ENCODE data around the gene ZFHX2.

ZFHX2 gene

DNA sequence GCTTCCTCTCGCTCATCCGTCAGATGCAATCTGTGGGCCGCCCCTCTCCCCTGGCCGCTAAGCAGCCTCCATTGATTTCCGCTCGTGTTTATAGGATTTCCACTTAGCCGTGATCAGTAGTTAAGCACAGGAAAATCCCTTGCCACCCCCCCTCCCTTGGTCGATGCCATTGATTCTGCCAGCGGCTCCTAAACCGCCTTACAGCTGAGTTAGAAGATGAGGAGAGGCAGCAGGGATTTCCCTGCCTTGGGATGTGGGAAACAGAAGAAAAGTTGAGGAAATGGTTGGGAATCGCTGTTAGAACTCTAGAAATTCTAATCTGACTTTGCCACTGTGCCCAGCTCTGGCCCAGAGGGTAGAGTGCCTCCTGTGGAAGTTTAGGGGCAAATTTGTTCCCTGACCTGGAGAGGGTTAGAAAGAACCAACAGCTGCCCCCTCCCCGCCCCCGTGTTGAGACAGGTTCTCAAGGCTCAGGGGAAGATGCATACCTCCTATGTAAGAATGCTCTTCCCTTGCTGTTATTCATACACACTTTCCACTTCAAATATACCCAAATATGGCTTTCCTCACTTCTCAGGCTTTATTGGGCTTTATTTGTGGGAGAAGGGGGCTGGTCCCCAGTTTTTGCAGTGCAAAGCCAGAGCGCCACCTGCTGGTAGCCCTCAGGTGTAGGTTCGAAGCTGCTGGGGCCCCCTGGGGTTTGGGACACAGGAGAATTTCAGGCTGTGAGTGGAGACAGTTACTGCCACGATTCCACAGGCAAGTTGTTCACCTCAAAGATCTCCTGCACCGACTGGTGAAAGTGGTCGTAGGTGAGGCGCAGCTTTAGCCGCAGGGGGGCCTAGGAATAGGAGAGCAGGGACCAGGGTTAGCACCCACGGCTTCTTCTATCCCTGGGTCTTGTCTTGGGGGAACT, 7.7 kb upstream of the ZFHX2 start:
- DNase-seq: peak; percentile 89

DNA sequence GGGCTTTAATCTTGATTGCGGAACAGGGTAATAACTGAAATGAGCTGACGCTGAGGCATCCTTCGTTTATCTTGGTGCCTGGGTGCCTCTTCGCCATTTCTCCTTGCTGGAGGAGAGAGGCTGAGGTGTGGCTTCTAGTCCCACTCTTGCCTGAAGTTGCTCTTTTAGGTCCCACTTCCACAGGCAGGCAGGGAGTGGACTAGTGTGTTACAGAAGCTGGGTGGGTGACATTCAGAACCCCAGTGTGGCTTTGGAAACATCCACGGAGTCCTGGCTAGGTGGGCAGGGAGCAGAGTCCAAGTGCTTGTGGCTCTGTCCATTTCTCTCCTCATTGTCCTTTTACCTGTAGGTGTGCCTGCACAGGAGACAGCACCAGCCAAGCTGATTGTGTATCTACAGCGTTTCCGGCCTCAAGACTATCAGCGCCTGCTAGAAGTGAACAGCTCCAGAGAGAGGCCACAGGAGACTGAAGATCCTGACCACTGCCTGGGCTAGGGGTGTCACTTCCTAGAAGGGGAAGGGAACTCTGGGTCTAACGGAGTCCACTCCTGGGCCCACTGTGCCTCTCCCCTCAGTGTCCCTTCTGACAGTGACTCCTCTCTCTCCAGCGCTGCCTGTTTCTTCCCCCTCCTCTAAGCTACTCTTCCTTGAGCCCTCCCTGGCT, 6.9 kb upstream of the ZFHX2 start:
- no peak for DNase-seq

DNA sequence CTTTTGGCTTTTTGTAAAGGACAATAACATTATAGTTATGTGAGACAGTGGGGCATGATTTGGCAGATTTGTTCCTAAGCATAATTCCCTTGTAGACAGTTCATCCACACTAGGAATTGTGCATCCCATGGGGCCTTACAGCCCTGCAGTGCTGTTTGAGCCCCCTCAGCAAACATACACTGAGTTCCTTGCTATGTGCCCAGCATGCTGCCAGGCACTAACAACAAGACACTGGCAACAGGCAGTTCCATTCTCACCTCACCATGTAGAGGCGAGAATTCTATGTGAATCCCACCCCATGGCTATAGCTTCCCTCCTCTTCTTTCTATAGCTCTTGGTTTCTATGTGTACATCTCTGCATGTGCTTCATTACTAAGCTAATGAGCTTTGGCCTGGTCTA, 6.4 kb upstream of the ZFHX2 start:
- no peak for DNase-seq

DNA sequence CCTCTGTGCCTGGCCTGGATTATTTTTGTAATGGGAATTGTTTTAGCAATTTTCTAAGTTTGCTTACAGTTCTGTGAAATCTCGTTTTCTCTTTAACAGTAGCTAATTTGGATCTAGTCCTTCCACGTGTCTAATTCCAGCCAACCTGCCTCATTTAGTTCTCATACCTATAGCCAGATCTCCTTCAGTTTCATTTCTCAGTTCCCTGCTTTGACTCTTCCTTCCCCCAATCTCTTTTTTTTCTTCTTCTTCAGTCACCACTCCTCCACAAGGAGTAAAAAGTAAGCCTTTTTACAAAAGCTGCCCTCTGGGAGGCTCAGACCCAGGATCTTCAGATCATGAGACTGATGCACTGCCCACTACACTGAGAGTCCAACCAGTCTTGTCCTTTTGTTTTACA, 6.0 kb upstream of the ZFHX2 start:
- DNase-seq: no peak

DNA sequence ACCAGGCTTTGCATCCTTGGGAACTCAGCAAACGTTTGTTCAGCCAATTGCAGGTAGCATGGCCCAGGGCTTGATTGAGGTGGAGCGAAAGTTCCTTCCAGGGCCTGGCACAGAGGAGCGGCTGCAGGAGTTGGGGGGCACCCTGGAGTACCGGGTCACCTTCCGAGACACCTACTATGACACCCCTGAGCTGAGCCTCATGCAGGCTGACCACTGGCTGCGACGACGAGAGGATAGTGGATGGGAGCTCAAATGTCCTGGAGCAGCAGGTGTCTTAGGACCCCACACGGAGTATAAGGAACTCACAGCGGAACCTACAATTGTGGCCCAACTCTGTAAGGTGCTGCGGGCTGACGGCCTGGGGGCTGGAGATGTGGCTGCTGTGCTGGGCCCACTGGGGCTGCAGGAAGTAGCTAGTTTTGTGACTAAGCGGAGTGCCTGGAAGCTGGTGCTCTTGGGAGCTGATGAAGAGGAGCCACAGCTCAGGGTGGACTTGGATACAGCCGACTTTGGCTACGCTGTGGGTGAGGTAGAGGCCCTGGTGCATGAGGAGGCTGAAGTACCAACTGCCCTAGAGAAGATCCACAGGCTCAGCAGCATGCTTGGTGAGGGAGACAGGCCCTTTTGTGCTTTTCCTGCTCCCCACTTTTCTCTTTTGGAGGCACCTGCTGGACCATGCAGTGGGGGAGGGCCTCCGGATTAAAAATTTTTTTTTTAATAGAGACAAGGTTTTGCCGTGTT, 5.3 kb upstream of the ZFHX2 start:
- no peak for DNase-seq

DNA sequence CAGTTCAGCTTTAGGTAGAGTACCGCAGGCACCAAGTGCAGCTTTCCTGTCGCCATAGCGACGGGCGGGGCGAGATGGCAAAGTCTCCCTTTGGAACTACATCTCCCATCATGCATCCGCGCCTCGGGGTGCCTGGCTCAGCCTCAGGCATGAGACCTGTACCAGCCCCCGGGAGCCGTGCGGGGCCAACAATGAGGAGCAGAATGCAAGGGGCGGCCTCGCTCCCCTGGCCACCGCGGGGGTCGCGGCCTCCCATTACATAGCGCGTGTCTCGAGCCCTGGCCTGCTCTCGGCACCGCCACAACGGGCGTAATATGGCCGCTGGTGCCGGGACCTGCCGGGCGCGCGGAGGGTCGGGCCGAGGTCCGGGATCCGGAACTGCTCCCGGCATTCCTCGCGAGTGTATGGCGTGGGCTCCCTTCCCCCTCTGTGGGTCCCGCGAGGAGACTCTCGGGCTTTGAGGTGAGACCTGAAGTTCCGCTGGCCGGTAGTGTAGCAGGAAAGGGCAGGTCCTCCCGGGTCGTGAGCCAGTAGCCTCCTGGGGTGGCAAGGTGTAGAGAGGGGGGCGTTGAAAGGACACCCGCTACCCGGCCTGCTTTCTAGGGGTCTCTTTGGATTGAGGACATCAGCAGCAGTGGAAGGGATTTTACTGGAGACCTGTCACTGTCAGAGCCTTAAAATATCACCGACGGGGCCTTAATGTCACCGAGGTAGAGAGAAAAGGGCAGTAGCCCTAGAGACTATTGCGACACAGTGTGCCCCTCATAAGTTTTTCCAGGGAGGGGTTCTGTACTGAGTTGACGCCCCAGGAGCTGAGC, 4.5 kb upstream of the ZFHX2 start, which contains the start of gene THTPA:
Gene THTPA (plus strand): TSS at position 390 of the 818 bp plus-strand sequence. CDS start 487 bp downstream, outside the sequence.
- peak; percentile 98 for DNase-seq

DNA sequence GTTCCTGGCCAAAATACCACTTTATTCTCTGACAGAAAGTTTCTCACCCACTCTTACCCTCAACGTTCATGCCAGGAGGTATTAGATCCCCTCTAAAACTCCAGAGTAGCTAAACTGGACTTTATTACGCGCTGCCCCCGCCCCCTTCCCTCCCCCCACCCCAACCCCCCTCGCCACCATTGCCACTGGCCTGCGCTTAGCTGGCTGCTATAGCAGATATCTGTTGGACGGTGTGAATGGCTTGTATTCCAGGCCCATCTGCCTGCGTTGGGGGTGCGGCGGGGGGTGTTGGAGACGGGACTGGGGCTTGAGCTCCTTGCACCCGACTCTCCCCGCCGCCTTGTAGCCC, 3.9 kb upstream of the ZFHX2 start:
- DNase-seq: no peak

DNA sequence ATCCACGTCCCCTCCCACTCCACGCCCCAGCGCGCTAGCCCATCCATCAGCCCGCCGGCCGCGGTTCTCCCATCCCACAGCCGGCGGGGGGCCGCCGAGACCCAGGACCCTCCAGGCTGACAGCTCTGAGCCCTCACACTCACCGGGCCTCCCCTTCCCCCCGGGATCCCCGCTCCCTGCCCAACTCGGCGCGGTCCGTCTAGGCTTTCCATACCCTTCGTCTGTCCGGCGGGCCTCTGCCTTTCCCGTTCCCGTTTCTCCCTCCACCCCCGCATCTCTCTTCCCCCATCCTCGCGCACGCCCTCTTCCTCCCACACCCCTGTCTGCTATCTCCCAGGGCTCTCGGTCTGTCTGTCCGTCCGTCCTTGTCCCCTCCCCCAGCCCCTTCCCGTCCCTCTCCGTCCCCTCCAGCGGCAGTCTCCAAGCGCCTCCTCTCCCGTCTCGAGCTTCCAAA, 726 bp downstream of the ZFHX2 start:
- no peak for DNase-seq

DNA sequence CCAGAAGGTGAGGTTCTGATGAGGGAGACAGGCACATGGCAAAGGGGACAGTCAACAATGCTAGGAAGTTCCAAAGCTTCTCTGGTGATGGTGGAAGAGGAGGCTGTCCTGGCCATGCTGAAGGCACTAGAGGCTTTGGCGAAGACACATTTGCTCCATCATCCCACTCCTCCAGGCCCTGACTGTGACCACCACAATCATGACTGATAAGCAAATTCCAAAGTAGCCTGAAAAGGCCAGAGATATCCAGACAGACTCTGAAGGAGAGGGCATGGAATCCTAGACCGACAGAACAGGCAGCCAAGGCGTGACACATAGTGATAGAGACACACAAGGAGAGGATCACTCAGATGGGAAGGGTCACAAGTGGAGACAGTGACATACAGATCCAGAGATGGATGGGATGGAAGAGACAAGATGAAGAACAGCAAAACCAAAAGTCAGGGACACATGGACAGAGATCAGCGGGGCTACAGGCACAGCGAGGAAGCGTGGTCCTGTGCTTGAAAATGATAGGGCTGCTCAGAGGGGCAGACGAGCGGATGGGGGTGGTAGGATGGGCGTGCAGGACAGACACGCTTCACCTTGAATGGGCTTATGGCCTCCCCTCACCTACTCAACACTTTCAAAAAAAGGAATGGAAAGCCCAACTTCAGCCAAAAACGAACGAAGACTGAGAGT, 1.3 kb downstream of the ZFHX2 start:
- no peak for DNase-seq

DNA sequence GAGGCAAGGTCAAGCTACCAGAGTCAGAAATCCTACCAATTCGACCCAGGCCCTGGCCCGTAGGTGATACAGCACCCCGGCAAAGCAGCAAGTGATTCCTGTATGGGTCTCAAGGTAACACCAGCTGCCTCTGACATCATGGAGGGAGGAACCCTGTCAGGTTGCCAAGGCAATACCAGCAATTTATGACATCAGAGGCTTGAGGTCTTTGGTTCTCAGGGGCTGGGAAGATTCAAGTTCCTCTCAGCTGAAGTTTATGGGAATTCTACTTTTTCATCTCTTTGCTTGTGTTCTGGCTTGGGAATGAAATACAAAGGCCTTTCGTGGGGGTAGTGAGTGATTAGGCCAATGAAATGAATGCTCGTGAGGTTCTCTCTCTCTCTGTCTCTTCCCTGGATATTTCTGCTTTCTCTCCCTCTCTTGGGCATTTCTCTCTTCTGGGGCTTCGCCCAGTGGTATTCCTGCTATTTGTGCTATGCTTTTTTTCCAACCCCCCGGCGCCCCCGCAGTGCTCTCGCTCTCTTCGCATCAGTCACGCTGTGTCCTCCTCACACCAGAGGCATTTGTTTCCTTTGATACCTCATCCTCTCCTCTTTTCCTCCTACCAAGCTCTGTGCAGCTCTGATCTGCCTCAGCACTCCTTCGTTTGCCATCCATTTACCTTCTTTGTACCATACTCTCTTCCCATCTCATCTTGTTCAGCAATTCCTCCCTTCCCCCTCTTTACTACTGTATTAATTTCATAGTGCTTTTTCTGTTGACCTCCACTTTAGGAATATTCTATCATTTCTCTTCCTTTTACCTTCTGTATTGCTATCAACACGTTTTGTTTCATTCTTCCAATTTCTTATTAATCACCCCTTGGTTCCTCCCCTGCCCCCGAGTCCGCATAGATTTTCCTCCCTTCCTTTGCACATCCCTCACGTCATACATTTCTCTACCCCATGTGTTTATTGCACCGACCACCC, 2.9 kb downstream of the ZFHX2 start:
- no peak for DNase-seq

DNA sequence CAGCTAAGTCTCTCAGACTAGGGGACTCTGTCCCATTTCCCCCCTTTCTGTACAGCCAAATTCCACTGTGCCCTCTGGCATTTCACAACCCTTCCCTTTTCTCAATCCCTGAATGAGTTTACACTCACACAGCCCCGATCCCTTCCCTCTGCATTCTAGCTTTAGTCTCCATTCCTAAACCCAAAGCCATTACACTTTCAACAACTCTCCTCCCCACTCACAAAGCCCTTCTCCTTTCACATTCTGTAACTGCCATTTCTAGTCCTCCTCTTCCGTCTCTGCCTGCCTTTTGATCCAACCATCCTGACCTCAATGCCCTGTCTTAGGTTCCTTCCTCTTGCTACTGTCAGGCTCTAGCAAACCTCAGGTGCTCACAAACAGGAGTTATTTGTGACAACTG, 3.6 kb downstream of the ZFHX2 start:
- DNase-seq: no peak

DNA sequence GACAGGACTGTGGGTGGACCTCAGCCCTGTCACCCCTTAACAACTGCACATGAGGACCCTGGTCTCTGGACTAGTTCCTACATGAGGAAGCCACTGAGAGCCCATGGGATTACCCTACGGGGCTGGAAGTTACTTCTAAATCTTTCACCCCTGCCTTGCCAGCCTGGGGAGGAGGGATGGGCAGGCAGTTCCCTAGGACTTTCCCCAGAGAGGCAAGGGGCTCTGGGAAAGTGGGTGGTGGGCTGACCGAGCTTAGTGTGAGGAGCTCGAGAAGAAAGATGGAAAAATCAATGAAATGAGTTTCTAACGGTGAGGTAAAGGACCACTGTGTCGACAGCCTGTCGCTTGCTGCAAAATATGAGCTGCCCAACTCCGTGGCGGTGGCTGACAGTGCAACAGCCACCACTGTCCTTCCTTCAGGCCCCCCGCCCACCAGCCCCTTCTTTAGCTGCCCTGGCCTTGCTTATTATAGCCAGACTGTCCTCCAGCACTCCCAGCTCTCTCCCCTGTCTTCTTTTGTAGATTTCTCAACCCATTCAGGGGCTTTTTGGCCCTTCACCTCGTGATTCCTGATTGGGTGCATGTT, 5.0 kb downstream of the ZFHX2 start:
- DNase-seq: no peak

DNA sequence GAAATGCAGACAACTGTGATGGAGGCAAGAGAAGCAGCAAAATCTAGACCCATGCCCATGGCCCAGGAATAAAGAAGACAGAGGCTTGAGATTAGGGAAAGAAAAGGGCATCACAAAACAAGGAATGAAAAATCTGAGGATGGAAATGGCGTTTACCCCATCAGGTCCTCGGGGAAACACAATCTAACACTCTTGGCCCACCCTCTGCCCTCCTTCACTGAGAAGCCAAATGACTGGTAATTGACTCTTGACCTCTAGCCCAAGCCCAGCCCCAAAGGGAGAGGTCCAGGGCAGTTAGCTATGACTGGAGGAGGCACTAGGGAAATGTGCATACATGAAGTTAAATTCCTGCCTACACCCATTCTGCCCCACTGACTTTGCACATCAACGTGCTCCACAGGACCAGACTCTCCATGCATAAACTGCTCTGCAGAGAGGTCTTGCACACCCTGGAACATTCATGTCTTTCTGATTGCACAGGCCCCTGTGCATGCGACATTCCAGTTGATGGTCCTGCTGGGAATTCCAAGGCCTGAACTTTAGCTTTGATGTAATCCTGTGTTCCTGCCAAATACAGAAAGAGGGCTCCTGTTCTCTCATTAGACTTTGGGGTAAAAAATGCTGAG, 5.7 kb downstream of the ZFHX2 start:
- DNase-seq: no peak

DNA sequence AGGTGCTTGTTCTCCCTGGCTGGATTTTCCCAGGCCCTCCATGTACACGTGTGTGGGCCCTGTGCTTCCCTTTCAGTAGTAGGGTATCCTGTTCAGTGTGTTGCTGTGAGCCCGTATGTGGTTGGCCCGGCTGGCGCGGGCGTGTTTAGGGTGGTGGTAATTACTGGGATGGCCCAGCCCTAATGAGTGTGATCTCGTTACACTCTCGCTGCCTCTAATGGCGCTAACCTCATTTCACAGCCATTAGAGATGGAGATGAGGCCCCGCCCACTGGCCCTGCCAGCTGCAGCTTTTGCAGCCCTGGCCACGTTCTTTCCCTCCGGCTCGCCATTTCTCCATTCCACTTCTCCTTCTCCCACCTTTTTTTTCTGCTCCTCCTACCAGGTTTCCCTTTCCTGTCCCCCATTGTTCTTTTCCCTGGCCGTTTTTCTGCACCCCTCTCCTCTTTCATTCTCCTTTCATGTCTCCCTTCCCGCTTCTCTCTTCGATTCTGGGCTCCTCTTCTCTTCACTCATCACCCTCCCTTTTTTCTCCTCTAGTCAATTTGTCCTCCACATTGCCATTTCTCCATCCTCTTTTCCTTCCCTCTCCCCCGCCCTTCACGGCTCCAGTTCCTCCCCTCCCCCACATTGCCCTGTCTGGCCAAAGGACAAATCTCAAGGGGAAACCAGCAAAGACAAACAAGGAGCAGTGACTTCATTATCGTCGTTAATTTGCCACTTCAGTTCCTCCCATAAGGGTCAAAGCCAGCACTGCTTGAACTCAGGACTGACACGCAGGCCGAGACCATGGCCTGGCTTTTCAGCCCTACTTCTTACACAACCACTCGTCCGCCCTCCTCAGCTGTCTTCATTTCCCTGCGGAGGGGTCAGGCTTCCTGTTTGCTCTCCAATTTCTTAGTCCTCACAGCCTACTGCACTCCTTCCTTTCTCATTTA, 6.8 kb downstream of the ZFHX2 start:
- no peak for DNase-seq

DNA sequence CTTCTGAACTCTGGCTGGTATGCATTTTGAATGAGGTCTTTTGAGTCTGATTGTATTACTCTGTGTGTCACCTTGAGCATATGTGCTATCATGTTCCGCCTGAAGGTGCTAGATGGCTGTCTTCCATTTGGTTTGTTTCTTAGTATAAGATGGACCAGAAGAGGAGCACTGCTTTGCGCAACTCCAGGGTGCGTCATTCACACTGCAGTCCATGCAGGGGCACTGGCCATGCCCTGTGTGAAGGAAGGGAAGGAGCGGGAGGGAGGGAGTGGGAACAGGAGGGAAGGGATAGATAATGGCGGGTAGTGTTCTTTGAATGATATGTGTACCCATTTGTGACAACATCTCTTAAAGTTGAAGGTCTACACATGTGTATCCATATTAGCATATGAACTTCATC, 8.2 kb downstream of the ZFHX2 start:
- no peak for DNase-seq

DNA sequence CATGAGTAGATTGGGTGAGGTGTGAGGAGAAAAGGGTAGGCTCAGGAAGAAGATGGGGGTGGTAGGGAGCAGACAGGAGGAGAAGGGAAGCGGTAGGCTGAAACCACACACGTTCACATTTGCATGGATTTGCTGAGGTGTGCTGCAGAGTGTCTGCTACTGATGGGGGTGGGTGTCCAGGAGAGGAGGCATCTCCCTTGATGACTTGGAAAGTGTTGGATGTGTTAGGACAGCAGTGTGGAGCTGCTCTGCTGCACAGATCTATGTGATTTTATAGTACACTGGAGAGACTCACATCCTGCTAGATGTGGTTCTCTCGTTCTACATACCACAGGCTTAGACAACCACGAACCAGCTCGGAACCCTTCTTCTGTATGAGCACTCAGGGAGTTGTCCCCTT, 9.3 kb downstream of the ZFHX2 start:
- no peak for DNase-seq

DNA sequence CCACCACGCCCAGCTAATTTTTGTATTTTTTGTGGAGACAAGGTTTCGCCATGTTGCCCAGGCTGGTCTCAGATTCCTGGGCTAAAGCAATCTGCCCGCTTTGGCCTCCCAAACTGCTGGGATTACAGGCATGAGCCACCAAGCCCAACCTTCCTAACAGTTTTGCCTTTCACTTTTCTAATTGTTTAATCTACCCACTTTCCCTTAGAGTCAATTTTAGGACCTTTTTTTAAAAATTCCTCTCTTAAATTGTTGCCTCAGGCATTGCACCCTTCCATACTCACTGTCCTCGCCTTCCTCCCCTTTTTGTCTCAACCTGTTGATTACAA, 11.5 kb downstream of the ZFHX2 start:
- no peak for DNase-seq

DNA sequence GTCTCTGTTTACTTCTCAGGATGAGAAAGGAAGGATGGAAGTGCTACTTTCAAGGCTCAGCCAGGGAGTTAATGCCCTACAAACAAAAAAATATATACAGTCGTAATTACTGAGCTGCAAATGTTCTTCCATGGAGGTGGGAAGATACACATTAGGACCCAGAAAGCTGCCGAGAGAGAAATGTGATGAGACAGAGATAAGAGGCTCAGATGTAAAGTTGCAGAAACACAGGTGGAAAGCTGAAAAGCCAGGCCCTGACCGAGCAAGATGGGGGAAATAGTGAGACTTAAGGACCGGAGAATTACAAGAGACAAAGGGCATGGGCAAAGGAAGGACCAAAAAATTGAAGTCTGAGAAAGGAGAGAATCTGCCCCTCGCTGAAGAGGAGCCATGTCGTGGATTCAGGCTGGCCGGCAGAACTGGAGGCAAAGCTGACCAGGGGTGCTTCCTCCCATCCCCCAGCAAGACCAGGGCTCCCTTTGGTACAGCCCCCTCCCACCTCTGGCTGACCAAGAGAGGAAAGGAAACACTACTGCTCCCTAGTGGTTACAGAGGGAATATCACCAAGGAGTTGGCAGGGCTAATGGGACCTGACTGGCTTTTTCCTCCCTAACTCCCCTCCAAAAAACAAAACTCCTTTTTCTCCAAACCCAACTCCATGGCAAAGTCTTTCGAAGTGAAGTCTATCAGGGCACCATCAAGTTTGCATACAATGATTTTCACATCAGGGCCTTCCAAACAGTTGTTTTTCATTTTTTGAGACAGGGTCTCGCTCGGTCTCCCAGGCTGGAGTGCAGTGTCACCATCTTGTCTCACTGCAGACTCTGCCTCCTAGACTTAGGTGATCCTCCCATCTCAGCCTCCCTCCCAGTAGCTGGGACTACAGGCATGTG, 12.1 kb downstream of the ZFHX2 start:
- no peak for DNase-seq
